HepG2 (cell line): ENCODE results near the gene GGA1. TPM values are rescaled to one million over a fixed set of nuclear protein-coding genes. Genes with fewer than 3 reads are reported as not detected.
A peak's percentile ranks its signal among the peaks of the same experiment; 100 is the strongest.

ENCODE experiments used
- BCL3 ChIP-seq: sonication (generic); formaldehyde crosslinking; IDR thresholded peaks from 2 replicates; pipeline ENCODE4 v1.5.1; 2020; ENCODE audit warnings: mild to moderate bottlenecking, missing genetic modification reagents, moderate library complexity
- FOSL1 ChIP-seq: sonication (generic); formaldehyde crosslinking; IDR thresholded peaks from 2 replicates; pipeline ENCODE4 v1.9.0; 2021; ENCODE audit warnings: missing genetic modification reagents, borderline replicate concordance
- IKZF5 ChIP-seq: IDR thresholded peaks from 2 replicates; pipeline ENCODE4 v1.6.1; 2018; ENCODE audit warnings: missing genetic modification reagents, mild to moderate bottlenecking, missing compliant biosample characterization
- KLF16 ChIP-seq, 2 experiments: sonication (generic) in 1 of 2; formaldehyde crosslinking in 1 of 2; IDR thresholded peaks; 2 replicates each; pipeline versions ENCODE4 v1.6.1 to v1.8.0; 2016 to 2023; ENCODE audit warnings: missing genetic modification reagents in 2 of 2, missing compliant biosample characterization in 1 of 2
- MTF1 ChIP-seq: sonication (generic); formaldehyde crosslinking; IDR thresholded peaks from 2 replicates; pipeline ENCODE4 v1.5.0; 2020; ENCODE audit warnings: missing genetic modification reagents
- NFE2 ChIP-seq: sonication (generic); formaldehyde crosslinking; IDR thresholded peaks from 2 replicates; pipeline ENCODE4 v1.4.0; 2020; ENCODE audit warnings: missing genetic modification reagents
- NFRKB ChIP-seq: fragments of 450-650 bp; IDR thresholded peaks from 2 replicates; pipeline ENCODE4 v1.6.1; 2017
- NFYB ChIP-seq: sonication (generic); formaldehyde crosslinking; IDR thresholded peaks from 2 replicates; pipeline ENCODE4 v1.4.0; 2020; ENCODE audit warnings: missing genetic modification reagents
- TBX2 ChIP-seq: sonication (generic); formaldehyde crosslinking; IDR thresholded peaks from 2 replicates; pipeline ENCODE4 v1.5.0; 2020; ENCODE audit warnings: missing genetic modification reagents, mild to moderate bottlenecking, borderline replicate concordance
- ZNF546 ChIP-seq: sonication (generic); formaldehyde crosslinking; conservative IDR thresholded peaks from 2 replicates; pipeline ENCODE4 v1.8.1; 2023; ENCODE audit warnings: mild to moderate bottlenecking, missing genetic modification reagents
- ZNF570 ChIP-seq: sonication (generic); formaldehyde crosslinking; IDR thresholded peaks from 2 replicates; pipeline ENCODE4 v1.4.0; 2020; ENCODE audit warnings: mild to moderate bottlenecking, missing genetic modification reagents, borderline replicate concordance
- ZNF605 ChIP-seq: sonication (generic); formaldehyde crosslinking; IDR thresholded peaks from 2 replicates; pipeline ENCODE4 v1.8.0; 2022; ENCODE audit warnings: mild to moderate bottlenecking, missing genetic modification reagents
- ZNF790 ChIP-seq: sonication (generic); formaldehyde crosslinking; IDR thresholded peaks from 2 replicates; pipeline ENCODE4 v1.8.0; 2022; ENCODE audit warnings: missing genetic modification reagents, mild to moderate bottlenecking, borderline replicate concordance
- ZNF841 ChIP-seq: sonication (generic); formaldehyde crosslinking; IDR thresholded peaks from 2 replicates; pipeline ENCODE4 v1.8.1; 2023; ENCODE audit warnings: missing genetic modification reagents, borderline replicate concordance
- polyA plus RNA-seq, 8 experiments: library from polyadenylated mRNA; depleted of rRNA in 3 of 8; stranded (reverse) in 7 of 8; unstranded in 1 of 8; fragments of >200 nt; fragmentation: Illumina TruSeq in 4 of 8; extraction: Trizol in 4 of 8; gene quantifications; 2 replicates each; pipeline versions ENCODE4 v1.2.1 to v1.2.3, GENCODE V29; 2011 to 2016; ENCODE audit warnings: low read depth in 4 of 8, missing spikeins in 1 of 8, mixed read lengths in 1 of 8; ENCODE audit not compliant: insufficient read depth in 1 of 8
- total RNA-seq, 5 experiments: library from RNA; depleted of rRNA; stranded (reverse); fragments of >200 nt; fragmentation: Illumina TruSeq; extraction: Trizol; gene quantifications; 2 replicates each; pipeline ENCODE4 v1.2.3, GENCODE V29; 2016; ENCODE audit warnings: low read depth in 1 of 5
- TF ChIP-seq, protein P1 (sequence below): IDR thresholded peaks from 2 replicates; pipeline ENCODE4 v1.4.0; 2020; ENCODE audit warnings: mild to moderate bottlenecking, missing genetic modification reagents
- TF ChIP-seq, protein P2 (sequence below): sonication (generic); formaldehyde crosslinking; IDR thresholded peaks from 2 replicates; pipeline ENCODE4 v1.9.0; 2021; ENCODE audit warnings: mild to moderate bottlenecking, missing genetic modification reagents

Gene GGA1
- total and polyA plus RNA-seq, 2 of the 13 experiments (the other 11 are each of a cell fraction or from before 2014, with no cell fraction given): 29.1 to 87.2 TPM

GRCh38 chr22:37569009-37569920 is 39.4 kb upstream of the GGA1 start (continued):
- TF ChIP-seq, protein P1, sequence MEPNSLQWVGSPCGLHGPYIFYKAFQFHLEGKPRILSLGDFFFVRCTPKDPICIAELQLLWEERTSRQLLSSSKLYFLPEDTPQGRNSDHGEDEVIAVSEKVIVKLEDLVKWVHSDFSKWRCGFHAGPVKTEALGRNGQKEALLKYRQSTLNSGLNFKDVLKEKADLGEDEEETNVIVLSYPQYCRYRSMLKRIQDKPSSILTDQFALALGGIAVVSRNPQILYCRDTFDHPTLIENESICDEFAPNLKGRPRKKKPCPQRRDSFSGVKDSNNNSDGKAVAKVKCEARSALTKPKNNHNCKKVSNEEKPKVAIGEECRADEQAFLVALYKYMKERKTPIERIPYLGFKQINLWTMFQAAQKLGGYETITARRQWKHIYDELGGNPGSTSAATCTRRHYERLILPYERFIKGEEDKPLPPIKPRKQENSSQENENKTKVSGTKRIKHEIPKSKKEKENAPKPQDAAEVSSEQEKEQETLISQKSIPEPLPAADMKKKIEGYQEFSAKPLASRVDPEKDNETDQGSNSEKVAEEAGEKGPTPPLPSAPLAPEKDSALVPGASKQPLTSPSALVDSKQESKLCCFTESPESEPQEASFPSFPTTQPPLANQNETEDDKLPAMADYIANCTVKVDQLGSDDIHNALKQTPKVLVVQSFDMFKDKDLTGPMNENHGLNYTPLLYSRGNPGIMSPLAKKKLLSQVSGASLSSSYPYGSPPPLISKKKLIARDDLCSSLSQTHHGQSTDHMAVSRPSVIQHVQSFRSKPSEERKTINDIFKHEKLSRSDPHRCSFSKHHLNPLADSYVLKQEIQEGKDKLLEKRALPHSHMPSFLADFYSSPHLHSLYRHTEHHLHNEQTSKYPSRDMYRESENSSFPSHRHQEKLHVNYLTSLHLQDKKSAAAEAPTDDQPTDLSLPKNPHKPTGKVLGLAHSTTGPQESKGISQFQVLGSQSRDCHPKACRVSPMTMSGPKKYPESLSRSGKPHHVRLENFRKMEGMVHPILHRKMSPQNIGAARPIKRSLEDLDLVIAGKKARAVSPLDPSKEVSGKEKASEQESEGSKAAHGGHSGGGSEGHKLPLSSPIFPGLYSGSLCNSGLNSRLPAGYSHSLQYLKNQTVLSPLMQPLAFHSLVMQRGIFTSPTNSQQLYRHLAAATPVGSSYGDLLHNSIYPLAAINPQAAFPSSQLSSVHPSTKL (CRISPR knock-in tag): peak; percentile 78
- peak; percentile 84 for TF ChIP-seq BCL3 (CRISPR knock-in tag)
- no peak for TF ChIP-seq MTF1 (CRISPR knock-in tag)
- peak; percentile 80 for TF ChIP-seq TBX2 (CRISPR knock-in tag)
- peak in 1 of 2 experiments; percentile 85; a peak in 2 of 4 replicates for TF ChIP-seq KLF16 (CRISPR knock-in tag; IDR thresholded peaks at IDR 0.05)
- TF ChIP-seq NFRKB: no peak
- TF ChIP-seq ZNF570: no peak
- no peak for TF ChIP-seq ZNF546
- TF ChIP-seq, protein P2, sequence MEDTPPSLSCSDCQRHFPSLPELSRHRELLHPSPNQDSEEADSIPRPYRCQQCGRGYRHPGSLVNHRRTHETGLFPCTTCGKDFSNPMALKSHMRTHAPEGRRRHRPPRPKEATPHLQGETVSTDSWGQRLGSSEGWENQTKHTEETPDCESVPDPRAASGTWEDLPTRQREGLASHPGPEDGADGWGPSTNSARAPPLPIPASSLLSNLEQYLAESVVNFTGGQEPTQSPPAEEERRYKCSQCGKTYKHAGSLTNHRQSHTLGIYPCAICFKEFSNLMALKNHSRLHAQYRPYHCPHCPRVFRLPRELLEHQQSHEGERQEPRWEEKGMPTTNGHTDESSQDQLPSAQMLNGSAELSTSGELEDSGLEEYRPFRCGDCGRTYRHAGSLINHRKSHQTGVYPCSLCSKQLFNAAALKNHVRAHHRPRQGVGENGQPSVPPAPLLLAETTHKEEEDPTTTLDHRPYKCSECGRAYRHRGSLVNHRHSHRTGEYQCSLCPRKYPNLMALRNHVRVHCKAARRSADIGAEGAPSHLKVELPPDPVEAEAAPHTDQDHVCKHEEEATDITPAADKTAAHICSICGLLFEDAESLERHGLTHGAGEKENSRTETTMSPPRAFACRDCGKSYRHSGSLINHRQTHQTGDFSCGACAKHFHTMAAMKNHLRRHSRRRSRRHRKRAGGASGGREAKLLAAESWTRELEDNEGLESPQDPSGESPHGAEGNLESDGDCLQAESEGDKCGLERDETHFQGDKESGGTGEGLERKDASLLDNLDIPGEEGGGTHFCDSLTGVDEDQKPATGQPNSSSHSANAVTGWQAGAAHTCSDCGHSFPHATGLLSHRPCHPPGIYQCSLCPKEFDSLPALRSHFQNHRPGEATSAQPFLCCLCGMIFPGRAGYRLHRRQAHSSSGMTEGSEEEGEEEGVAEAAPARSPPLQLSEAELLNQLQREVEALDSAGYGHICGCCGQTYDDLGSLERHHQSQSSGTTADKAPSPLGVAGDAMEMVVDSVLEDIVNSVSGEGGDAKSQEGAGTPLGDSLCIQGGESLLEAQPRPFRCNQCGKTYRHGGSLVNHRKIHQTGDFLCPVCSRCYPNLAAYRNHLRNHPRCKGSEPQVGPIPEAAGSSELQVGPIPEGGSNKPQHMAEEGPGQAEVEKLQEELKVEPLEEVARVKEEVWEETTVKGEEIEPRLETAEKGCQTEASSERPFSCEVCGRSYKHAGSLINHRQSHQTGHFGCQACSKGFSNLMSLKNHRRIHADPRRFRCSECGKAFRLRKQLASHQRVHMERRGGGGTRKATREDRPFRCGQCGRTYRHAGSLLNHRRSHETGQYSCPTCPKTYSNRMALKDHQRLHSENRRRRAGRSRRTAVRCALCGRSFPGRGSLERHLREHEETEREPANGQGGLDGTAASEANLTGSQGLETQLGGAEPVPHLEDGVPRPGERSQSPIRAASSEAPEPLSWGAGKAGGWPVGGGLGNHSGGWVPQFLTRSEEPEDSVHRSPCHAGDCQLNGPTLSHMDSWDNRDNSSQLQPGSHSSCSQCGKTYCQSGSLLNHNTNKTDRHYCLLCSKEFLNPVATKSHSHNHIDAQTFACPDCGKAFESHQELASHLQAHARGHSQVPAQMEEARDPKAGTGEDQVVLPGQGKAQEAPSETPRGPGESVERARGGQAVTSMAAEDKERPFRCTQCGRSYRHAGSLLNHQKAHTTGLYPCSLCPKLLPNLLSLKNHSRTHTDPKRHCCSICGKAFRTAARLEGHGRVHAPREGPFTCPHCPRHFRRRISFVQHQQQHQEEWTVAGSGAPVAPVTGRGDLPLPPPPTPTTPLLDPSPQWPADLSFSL (CRISPR knock-in tag): no peak
- TF ChIP-seq NFYB (CRISPR knock-in tag): no peak
- no peak for TF ChIP-seq NFE2 (CRISPR knock-in tag)
- peak; percentile 86 for TF ChIP-seq IKZF5
- TF ChIP-seq FOSL1 (CRISPR knock-in tag): no peak
- no peak for TF ChIP-seq ZNF790 (CRISPR knock-in tag)
- no peak; the same call in 1 of the 2 replicates for TF ChIP-seq ZNF841 (CRISPR knock-in tag)
- peak; percentile 20; the same call in 1 of the 2 replicates for TF ChIP-seq ZNF605 (CRISPR knock-in tag)
